ENCODE data around the gene GRK6. TPM values are rescaled to one million over a fixed set of nuclear protein-coding genes. Genes with fewer than 3 reads are reported as not detected.
"Not testable (repeated sequence)": the region's sequence is repeated elsewhere in the genome, so short reads cannot be mapped to it uniquely, and the experiment has no call there.

GRK6 gene
- total RNA-seq, 2 donors from 2014 or later: 27.3 to 33.3 TPM

GRCh38 chr5:177484902-177485549, 58.5 kb downstream of the GRK6 start:
- ATAC-seq (ENCODE audit: insufficient number of reproducible peaks, low FRiP score, low read depth): no peak
- Histone ChIP-seq H3K27me3 (replicated peaks; ENCODE audit: insufficient read depth) (no peaks in the 10 kb centered on the region), H3K4me3 (no peak overlapping the region), H3K9me3 (no peaks in the 10 kb centered on the region), H3K36me3 (peaks cover 65% of the 10 kb centered on the region), H3K4me1 (ENCODE audit: control insufficient read depth in 1 of 2, low read depth in 2 of 2) (peaks cover 7 to 92% of the 10 kb centered on the region in 2 donors), H3K27ac (peak overlapping the region; percentile 51 to 70)
- DNase-seq (ENCODE audit: low spot score): no peak
- no peak for TF ChIP-seq CTCF (IDR thresholded peaks at IDR 0.05)

GRCh38 chr5:177485753-177486152, 59.3 kb downstream of the GRK6 start:
- not testable (repeated sequence) for H3K9me3 ChIP-seq; H3K27me3 ChIP-seq (replicated peaks; ENCODE audit: insufficient read depth); H3K4me3 ChIP-seq; DNase-seq (ENCODE audit: low spot score); ATAC-seq (ENCODE audit: insufficient number of reproducible peaks, low FRiP score, low read depth)
- Histone ChIP-seq H3K36me3 (peaks cover 73% of the 10 kb centered on the region), H3K27ac (peak overlapping the region; percentile 51 to 70), H3K4me1 (ENCODE audit: control insufficient read depth in 1 of 2, low read depth in 2 of 2) (peaks cover 10 to 92% of the 10 kb centered on the region in 2 donors)

GRCh38 chr5:177486256-177486655, 59.8 kb downstream of the GRK6 start:
- Histone ChIP-seq H3K4me3 (no peak overlapping the region), H3K27me3 (replicated peaks; ENCODE audit: insufficient read depth) (no peaks in the 10 kb centered on the region), H3K9me3 (no peaks in the 10 kb centered on the region), H3K27ac (peak overlapping the region in 1 of 2 donors; percentile 58), H3K4me1 (ENCODE audit: control insufficient read depth in 1 of 2, low read depth in 2 of 2) (peaks cover 15 to 93% of the 10 kb centered on the region in 2 donors), H3K36me3 (peaks cover 78% of the 10 kb centered on the region)
- ATAC-seq (ENCODE audit: insufficient number of reproducible peaks, low FRiP score, low read depth) (no peak), DNase-seq (ENCODE audit: low spot score) (no peak)
- TF ChIP-seq CTCF (IDR thresholded peaks at IDR 0.05): no peak

GRCh38 chr5:177487144-177487543, 60.7 kb downstream of the GRK6 start:
- no peaks in the 10 kb centered on the region for H3K27me3 ChIP-seq (replicated peaks; ENCODE audit: insufficient read depth)
- peaks cover 17 to 92% of the 10 kb centered on the region in 2 donors for H3K4me1 ChIP-seq (ENCODE audit: control insufficient read depth in 1 of 2, low read depth in 2 of 2)
- peaks cover 80% of the 10 kb centered on the region for H3K36me3 ChIP-seq

GRCh38 chr5:177487975-177488374, 61.5 kb downstream of the GRK6 start:
- ATAC-seq (ENCODE audit: insufficient number of reproducible peaks, low FRiP score, low read depth): no peak
- Histone ChIP-seq H3K27ac (peak overlapping the region; percentile 19 to 58), H3K36me3 (peaks cover 87% of the 10 kb centered on the region), H3K4me1 (ENCODE audit: control insufficient read depth in 1 of 2, low read depth in 2 of 2) (peaks cover 25 to 95% of the 10 kb centered on the region in 2 donors), H3K9me3 (no peaks in the 10 kb centered on the region), H3K27me3 (replicated peaks; ENCODE audit: insufficient read depth) (no peaks in the 10 kb centered on the region), H3K4me3 (no peak overlapping the region)
- TF ChIP-seq CTCF (IDR thresholded peaks at IDR 0.05): no peak
- no peak for DNase-seq (ENCODE audit: low spot score)

More at GRCh38 chr5:177487144-177487543, 60.7 kb downstream of the GRK6 start:
- ATAC-seq (ENCODE audit: insufficient number of reproducible peaks, low FRiP score, low read depth) (no peak), DNase-seq (ENCODE audit: low spot score) (no peak)
- no peaks in the 10 kb centered on the region for H3K9me3 ChIP-seq
- no peak overlapping the region for H3K4me3 ChIP-seq
- peak overlapping the region in 1 of 2 donors; percentile 58 for H3K27ac ChIP-seq
- no peak for TF ChIP-seq CTCF (IDR thresholded peaks at IDR 0.05)

Measured in thoracic aorta (tissue), 2 donors.